Gastroesophageal sphincter (tissue), 4 donors: Measurements from ENCODE around the gene ADCK2. TPM values are rescaled to one million over a fixed set of nuclear protein-coding genes. Genes with fewer than 3 reads are reported as not detected.
"Not testable (repeated sequence)": the region's sequence is repeated elsewhere in the genome, so short reads cannot be mapped to it uniquely, and the experiment has no call there.

Experiments
- ATAC-seq: fragments of 150-250 bp; one replicate; pipeline ENCODE4 v1.9.1; 2016; ENCODE audit warnings: mild to moderate bottlenecking, moderate library complexity
- H3K27ac ChIP-seq, 4 donors: fragments of 200-600 bp; sonication (generic) in 3 of 4; 1 replicate in 3 of 4; 2 replicates in 1 of 4; pipeline ENCODE4 v1.5.1; 2016 to 2019
- H3K27me3 ChIP-seq: fragments of 200-600 bp; sonication (generic); one replicate; pipeline ENCODE4 v1.5.1; 2019
- H3K36me3 ChIP-seq, 2 donors: fragments of 200-600 bp; sonication (generic); one replicate each; pipeline ENCODE4 v1.5.1; 2019; ENCODE audit warnings: control low read depth in 1 of 2
- H3K4me1 ChIP-seq, 3 donors: fragments of 200-600 bp; sonication (generic); 1 replicate in 2 of 3; 2 replicates in 1 of 3; pipeline ENCODE4 v1.5.1; 2016 to 2019; ENCODE audit warnings: control low read depth in 2 of 3
- H3K4me3 ChIP-seq, 2 donors: fragments of 200-600 bp; sonication (generic); one replicate each; pipeline ENCODE4 v1.5.1; 2019; ENCODE audit warnings: mild to moderate bottlenecking in 1 of 2, moderate library complexity in 1 of 2
- H3K9me3 ChIP-seq, 3 donors: fragments of 200-600 bp; sonication (generic); one replicate each; pipeline ENCODE4 v1.5.1; 2017 to 2019; ENCODE audit warnings: control low read depth in 2 of 3
- EP300 ChIP-seq: sonication (generic); formaldehyde crosslinking; IDR thresholded peaks from one replicate; pipeline ENCODE4 v1.6.1; 2017; ENCODE audit warnings: antibody characterized with exemption, mild to moderate bottlenecking
- POLR2A ChIP-seq, 2 donors: fragments of 450-650 bp; IDR thresholded peaks; one replicate each; pipeline ENCODE4 v1.6.1; 2017; ENCODE audit warnings: antibody characterized with exemption in 2 of 2, mild to moderate bottlenecking in 2 of 2, moderate library complexity in 1 of 2
- POLR2AphosphoS5 ChIP-seq: sonication (generic); formaldehyde crosslinking; IDR thresholded peaks from one replicate; pipeline ENCODE4 v1.6.1; 2017; ENCODE audit warnings: antibody characterized with exemption
- WGBS, 2 donors: methylation state at CpG; one replicate each; pipeline ENCODE4 v1.1.5; 2018; ENCODE audit warnings: low coverage in 1 of 2; 5-methylcytosine and 5-hydroxymethylcytosine counted together
- total RNA-seq, 4 donors: library from RNA; depleted of rRNA; stranded (reverse); fragments of >200 nt; gene quantifications; one replicate each; pipeline ENCODE4 v1.1.0, GENCODE V29; 2016
- TF ChIP-seq, protein P1 (sequence below), 4 experiments: fragments of 200-600 bp in 2 of 4; fragments of 450-650 bp in 2 of 4; sonication (generic) in 1 of 4; IDR thresholded peaks; one replicate each; pipeline ENCODE4 v1.5.1; 2017 to 2019; ENCODE audit warnings: antibody characterized with exemption in 4 of 4, mild to moderate bottlenecking in 2 of 4, moderate library complexity in 2 of 4

ADCK2 gene, protein sequence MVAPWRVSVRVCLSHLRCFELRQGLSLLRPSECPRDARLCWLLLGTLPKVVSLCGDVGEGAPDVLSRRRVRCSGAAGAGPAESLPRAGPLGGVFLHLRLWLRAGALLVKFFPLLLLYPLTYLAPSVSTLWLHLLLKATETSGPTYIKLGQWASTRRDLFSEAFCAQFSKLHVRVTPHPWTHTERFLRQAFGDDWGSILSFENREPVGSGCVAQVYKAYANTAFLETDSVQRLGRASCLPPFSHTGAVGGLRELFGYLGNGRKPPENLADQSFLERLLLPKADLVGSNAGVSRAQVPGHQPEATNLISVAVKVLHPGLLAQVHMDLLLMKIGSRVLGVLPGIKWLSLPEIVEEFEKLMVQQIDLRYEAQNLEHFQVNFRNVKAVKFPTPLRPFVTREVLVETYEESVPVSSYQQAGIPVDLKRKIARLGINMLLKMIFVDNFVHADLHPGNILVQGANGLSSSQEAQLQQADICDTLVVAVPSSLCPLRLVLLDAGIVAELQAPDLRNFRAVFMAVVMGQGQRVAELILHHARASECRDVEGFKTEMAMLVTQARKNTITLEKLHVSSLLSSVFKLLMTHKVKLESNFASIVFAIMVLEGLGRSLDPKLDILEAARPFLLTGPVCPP
- total RNA-seq: 10 to 100 TPM; 14.5 to 33.4 (median 22.4) TPM

DNA sequence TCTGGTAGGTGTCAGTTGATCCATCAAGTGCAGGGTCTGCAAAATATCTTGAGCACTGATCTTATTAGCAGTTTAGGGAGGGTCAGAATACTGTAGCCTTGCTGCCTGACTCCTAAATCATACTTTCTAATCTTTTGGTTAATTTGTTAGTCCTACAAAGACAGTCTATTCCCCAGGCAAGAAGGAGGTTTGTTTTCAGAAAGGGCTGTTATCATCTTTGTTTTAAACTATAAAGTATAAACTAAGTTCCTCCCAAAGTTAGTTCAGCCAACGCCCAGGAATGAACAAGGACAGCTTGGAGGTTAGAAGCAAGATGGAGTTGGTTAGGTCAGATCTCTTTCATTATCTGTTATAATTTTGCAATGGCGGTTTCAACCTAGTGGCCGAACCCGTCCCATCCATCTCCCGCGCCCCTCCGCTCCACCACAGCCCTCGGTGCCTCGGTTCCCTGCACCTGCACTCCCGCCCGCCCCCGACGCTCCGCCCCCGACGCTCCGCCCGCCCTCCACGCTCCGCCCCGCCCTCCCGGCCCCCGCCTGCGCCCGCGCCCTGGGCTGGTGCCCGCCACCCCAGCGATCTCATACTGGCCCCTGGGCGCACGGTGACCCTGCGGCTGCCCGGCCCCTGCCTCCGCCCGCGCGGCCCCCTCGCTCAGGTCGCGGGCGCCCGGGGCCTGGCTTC, at the start of gene ADCK2:
Gene ADCK2 (plus strand): TSS at position 564 of the 681 bp plus-strand sequence. CDS start 386 bp downstream, outside the sequence.
- peaks cover 0 to 13% of the 10 kb centered on the region in 2 donors for H3K36me3 ChIP-seq
- no peaks in the 10 kb centered on the region for H3K27me3 ChIP-seq
- H3K4me1 ChIP-seq: peaks cover 0 to 47% (median 5%) of the 10 kb centered on the region in 3 donors
- ATAC-seq: peak; percentile 80
- H3K9me3 ChIP-seq: no peaks in the 10 kb centered on the region
- TF ChIP-seq POLR2A (IDR thresholded peaks at IDR 0.05) (peak; percentile 46), EP300 (no peak), POLR2AphosphoS5 (no peak)
- H3K27ac ChIP-seq: peak within 1 kb of the TSS; percentile 27 to 90 (median 86)
- peak within 1 kb of the TSS; percentile 58 to 68 for H3K4me3 ChIP-seq
- 3% methylated on average over 6 to 9 of the region's 41 CpGs for WGBS, 2 donors

DNA sequence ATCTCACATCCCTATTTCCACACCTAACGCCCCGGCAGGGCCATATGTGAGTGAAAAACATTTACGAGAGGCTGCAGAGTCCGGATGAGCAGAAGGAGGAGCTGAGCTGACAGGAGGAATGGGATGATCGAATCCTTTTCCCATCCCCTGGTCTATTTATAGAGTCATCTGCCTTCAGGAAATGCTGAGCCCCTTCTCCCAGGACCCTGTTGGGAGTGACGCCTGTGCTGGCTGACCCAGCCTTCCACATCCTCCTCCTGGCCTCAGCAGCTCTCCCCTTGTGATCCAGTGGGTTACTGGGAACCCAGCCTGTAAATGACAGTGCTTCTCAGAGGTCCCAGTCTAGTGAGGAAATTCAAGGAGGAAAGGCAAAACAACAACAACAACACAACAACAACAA, 48.8 kb upstream of the ADCK2 start:
- peak; percentile 10 for ATAC-seq
- H3K27ac ChIP-seq: peak overlapping the region; percentile 55 to 87 (median 82)
- H3K4me1 ChIP-seq: peaks cover 4 to 97% (median 29%) of the 10 kb centered on the region in 3 donors

DNA sequence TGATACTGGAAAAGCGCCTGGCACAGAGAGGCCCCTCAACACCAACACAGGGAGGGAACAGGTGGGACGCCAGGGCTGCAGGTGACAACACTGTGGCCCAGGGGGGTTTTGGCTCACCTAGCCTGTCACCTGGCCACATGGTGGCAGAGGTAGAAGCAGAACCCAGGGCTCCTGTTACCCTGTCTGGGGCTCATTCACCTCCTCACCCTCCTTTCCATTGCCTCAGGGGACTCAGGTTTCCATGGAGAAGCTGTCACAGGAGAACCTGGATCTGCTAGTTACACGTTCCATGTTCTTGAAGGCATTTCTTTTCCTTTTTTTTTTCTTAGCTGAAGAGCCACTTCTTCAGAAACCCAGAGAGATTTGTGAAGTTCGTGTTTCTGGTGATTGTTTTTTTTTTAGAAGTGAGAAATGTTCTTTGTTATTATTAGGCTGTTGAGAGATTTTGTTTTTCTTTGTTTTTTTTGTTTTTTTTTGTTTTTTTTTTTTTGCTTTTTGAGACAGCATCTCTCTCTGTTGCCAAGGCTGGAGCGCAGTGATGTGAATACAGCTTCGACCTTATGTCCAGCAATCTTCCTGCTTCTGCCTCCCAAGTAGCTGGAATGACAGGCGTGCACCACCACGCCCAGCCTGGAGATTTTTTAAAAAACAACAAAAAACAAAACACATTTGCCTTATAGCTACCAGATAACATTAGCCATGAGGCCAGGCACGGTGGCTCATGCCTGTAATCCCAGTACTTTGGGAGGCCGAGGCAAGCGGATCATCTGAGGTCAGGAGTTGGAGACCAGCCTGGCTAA, 48.2 kb upstream of the ADCK2 start:
- ATAC-seq: no peak
- Histone ChIP-seq H3K36me3 (no peaks in the 10 kb centered on the region), H3K4me1 (peaks cover 4 to 97% (median 29%) of the 10 kb centered on the region in 3 donors), H3K27me3 (no peaks in the 10 kb centered on the region), H3K27ac (peak overlapping the region; percentile 55 to 89 (median 84)), H3K4me3 (no peak overlapping the region), H3K9me3 (no peaks in the 10 kb centered on the region)
- no peak for TF ChIP-seq POLR2AphosphoS5
- TF ChIP-seq, protein P1, sequence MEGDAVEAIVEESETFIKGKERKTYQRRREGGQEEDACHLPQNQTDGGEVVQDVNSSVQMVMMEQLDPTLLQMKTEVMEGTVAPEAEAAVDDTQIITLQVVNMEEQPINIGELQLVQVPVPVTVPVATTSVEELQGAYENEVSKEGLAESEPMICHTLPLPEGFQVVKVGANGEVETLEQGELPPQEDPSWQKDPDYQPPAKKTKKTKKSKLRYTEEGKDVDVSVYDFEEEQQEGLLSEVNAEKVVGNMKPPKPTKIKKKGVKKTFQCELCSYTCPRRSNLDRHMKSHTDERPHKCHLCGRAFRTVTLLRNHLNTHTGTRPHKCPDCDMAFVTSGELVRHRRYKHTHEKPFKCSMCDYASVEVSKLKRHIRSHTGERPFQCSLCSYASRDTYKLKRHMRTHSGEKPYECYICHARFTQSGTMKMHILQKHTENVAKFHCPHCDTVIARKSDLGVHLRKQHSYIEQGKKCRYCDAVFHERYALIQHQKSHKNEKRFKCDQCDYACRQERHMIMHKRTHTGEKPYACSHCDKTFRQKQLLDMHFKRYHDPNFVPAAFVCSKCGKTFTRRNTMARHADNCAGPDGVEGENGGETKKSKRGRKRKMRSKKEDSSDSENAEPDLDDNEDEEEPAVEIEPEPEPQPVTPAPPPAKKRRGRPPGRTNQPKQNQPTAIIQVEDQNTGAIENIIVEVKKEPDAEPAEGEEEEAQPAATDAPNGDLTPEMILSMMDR (IDR thresholded peaks at IDR 0.05): no peak
- TF ChIP-seq POLR2A (IDR thresholded peaks at IDR 0.05): no peak
- TF ChIP-seq EP300: no peak
- WGBS, 2 donors: 63 to 70% methylated on average over 8 to 9 of the region's 11 CpGs

More for the DNA sequence above, 48.8 kb upstream of the ADCK2 start:
- TF ChIP-seq POLR2AphosphoS5: no peak
- TF ChIP-seq, protein P1 (IDR thresholded peaks at IDR 0.05): no peak
- TF ChIP-seq POLR2A (IDR thresholded peaks at IDR 0.05): no peak
- no peak for TF ChIP-seq EP300
- Histone ChIP-seq H3K4me3 (no peak overlapping the region), H3K27me3 (no peaks in the 10 kb centered on the region), H3K36me3 (no peaks in the 10 kb centered on the region), H3K9me3 (no peaks in the 10 kb centered on the region)
- 43 to 47% methylated on average over 3 to 5 of the region's 6 CpGs for WGBS, 2 donors

DNA sequence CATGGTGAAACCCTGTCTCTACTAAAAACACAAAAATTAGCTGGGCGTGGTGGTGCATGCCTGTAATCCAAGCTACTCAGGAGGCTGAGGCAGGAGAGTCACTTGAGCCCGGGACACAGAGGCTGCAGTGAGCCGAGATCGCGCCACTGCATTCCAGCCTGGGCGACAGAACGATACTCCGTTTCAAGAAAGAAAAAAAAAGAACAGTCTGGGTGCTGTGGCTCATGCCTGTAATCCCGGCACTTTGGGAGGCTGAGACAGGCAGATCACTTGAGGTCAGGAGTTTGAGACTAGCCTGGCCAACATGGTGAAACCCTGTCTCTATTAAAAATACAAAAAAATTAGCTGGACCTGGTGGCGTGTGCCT, 47.6 kb upstream of the ADCK2 start:
- H3K4me1 ChIP-seq: peaks cover 4 to 91% (median 29%) of the 10 kb centered on the region in 3 donors
- not testable (repeated sequence) for ATAC-seq, H3K9me3 ChIP-seq, H3K4me3 ChIP-seq, H3K36me3 ChIP-seq, H3K27me3 ChIP-seq
- peak overlapping the region in 3 of 4 donors; percentile 82 to 89 (median 87) for H3K27ac ChIP-seq
- WGBS, 2 donors: 85 to 100% methylated on average over 1 to 8 of the region's 10 CpGs

- H3K4me1 ChIP-seq: peaks cover 4 to 91% (median 35%) of the 10 kb centered on the region in 3 donors
- no peak overlapping the region for H3K4me3 ChIP-seq
- H3K36me3 ChIP-seq: no peaks in the 10 kb centered on the region
- no peaks in the 10 kb centered on the region for H3K27me3 ChIP-seq
- WGBS, 2 donors: 30 to 51% methylated on average over 7 to 14 of the region's 17 CpGs
- H3K9me3 ChIP-seq: no peaks in the 10 kb centered on the region
- H3K27ac ChIP-seq: peak overlapping the region; percentile 71 to 89 (median 84)
- TF ChIP-seq EP300: no peak
- peak; percentile 63 for TF ChIP-seq POLR2AphosphoS5
- TF ChIP-seq, protein P1 (IDR thresholded peaks at IDR 0.05): no peak
- peak; percentile 87 for ATAC-seq
These were observed 46.6 kb upstream of the ADCK2 start for GRCh38 chr7:140625908-140626868.
